Common myeloid progenitor, CD34-positive (primary cell): ENCODE measurements around the gene PRELID3B.

Source experiments
- CTCF ChIA-PET: fragments of 350-600 bp; sonication (Branson Sonifier 250); formaldehyde crosslinking; loops from one replicate; lab custom pipeline; 2021; ENCODE audit warnings: antibody characterized with exemption; lab: Charles Lee
- POLR2A ChIA-PET: fragments of 350-600 bp; sonication (Branson Sonifier 250); formaldehyde crosslinking; loops from one replicate; lab custom pipeline; 2021; ENCODE audit warnings: antibody characterized with exemption; lab: Charles Lee
- DNase-seq, 3 donors: peaks; one replicate each; pipeline versions ENCODE4 v3.0.0 to v3.0.0-alpha.2; 2013
- H3K27ac ChIP-seq, 2 experiments: 1 replicate in 1 of 2; 2 replicates in 1 of 2; pipeline ENCODE4 v1.7.0; 2013; ENCODE audit warnings: inconsistent platforms in 2 of 2, low read length in 2 of 2, mild to moderate bottlenecking in 2 of 2, low read depth in 1 of 2, moderate library complexity in 1 of 2; ENCODE audit not compliant: severe bottlenecking in 2 of 2, insufficient read depth in 1 of 2, poor library complexity in 1 of 2
- H3K27me3 ChIP-seq, 5 experiments: replicated peaks in 2 of 5; 1 replicate in 3 of 5; 2 replicates in 2 of 5; pipeline versions ENCODE4 v1.6.1 to v1.7.0; 2013; ENCODE audit warnings: low read length in 4 of 5, mild to moderate bottlenecking in 2 of 5, moderate library complexity in 2 of 5, inconsistent platforms in 1 of 5; ENCODE audit not compliant: insufficient read depth in 5 of 5, control insufficient read depth in 4 of 5
- H3K36me3 ChIP-seq, 4 experiments: 1 replicate in 2 of 4; 2 replicates in 2 of 4; pipeline versions ENCODE4 v1.6.1 to v1.7.0; 2013; ENCODE audit warnings: low read length in 3 of 4, control low read depth in 1 of 4, mild to moderate bottlenecking in 1 of 4; ENCODE audit not compliant: control insufficient read depth in 4 of 4, insufficient read depth in 4 of 4
- H3K4me1 ChIP-seq, 4 experiments: 1 replicate in 3 of 4; 2 replicates in 1 of 4; pipeline versions ENCODE4 v1.6.1 to v1.7.1; 2013; ENCODE audit warnings: low read length in 3 of 4, mild to moderate bottlenecking in 3 of 4, control low read depth in 1 of 4, inconsistent platforms in 1 of 4, moderate library complexity in 1 of 4; ENCODE audit not compliant: control insufficient read depth in 4 of 4, insufficient read depth in 4 of 4; ENCODE audit errors: control extremely low read depth in 1 of 4
- H3K4me3 ChIP-seq, 7 experiments: 1 replicate in 4 of 7; 2 replicates in 3 of 7; pipeline versions ENCODE4 v1.5.1 to v1.7.0; 2013; ENCODE audit warnings: mild to moderate bottlenecking in 7 of 7, low read length in 6 of 7, moderate library complexity in 6 of 7, inconsistent platforms in 2 of 7, low read depth in 2 of 7, control low read depth in 1 of 7; ENCODE audit not compliant: insufficient read depth in 4 of 7, control insufficient read depth in 1 of 7; ENCODE audit errors: extremely low read depth in 1 of 7
- H3K9me3 ChIP-seq, 5 experiments: 1 replicate in 4 of 5; 2 replicates in 1 of 5; pipeline versions ENCODE4 v1.6.1 to v1.7.1; 2013; ENCODE audit warnings: low read length in 4 of 5, mild to moderate bottlenecking in 2 of 5, inconsistent platforms in 1 of 5, low read depth in 1 of 5, moderate library complexity in 1 of 5; ENCODE audit not compliant: control insufficient read depth in 4 of 5, insufficient read depth in 2 of 5; ENCODE audit errors: control extremely low read depth in 1 of 5
- WGBS: methylation state at CpG from one replicate; pipeline ENCODE4 v1.1.5; 2013; ENCODE audit not compliant: insufficient coverage; 5-methylcytosine and 5-hydroxymethylcytosine counted together

PRELID3B gene

GRCh38 chr20:59007665-59008511 lies 34.7 kb downstream of the PRELID3B start:
- peak overlapping the region in 1 of 2 experiments; percentile 78 for H3K27ac ChIP-seq
- POLR2A ChIA-PET: interaction anchor here (1.8 kb wide), 1 partner anchor 24 kb away, joined by 8 read pairs; the partner anchor contains the start of gene ATP5F1E
- no peaks in the 10 kb centered on the region for H3K9me3 ChIP-seq
- CTCF ChIA-PET: interaction anchor here (0.8 to 1.6 kb wide), 5 partner anchors 10 to 24 kb away, joined by 3 to 7 read pairs (median 4); partner anchors contain the start of gene ATP5F1E
- H3K4me1 ChIP-seq: peaks cover 0 to 77% (median 53%) of the 10 kb centered on the region in 4 experiments
- DNase-seq: peak; percentile 72 to 94 (median 93)
- H3K36me3 ChIP-seq: peaks cover 0 to 5% (median 2%) of the 10 kb centered on the region in 4 experiments
- H3K4me3 ChIP-seq: peak overlapping the region; percentile 3 to 77 (median 63)
- H3K27me3 ChIP-seq: no peaks in the 10 kb centered on the region
- WGBS: 41% methylated on average over 20 of the region's 24 CpGs

GRCh38 chr20:59006864-59007664 lies 35.5 kb downstream of the PRELID3B start, which contains the start of gene CTSZ:
TSS of gene CTSZ (minus strand) at chr20:59007254. CDS start at chr20:59007128, 126 bp downstream.
- POLR2A ChIA-PET: interaction anchor here (1.8 to 2.8 kb wide), 2 partner anchors 25 kb away, joined by 8 to 9 read pairs; partner anchors contain the start of gene ATP5F1E
- Histone ChIP-seq H3K4me3 (peak within 1 kb of the TSS; percentile 21 to 77 (median 70)), H3K27me3 (no peaks in the 10 kb centered on the region), H3K27ac (peak within 1 kb of the TSS in 1 of 2 experiments; percentile 78), H3K4me1 (peaks cover 0 to 77% (median 53%) of the 10 kb centered on the region in 4 experiments), H3K9me3 (no peaks in the 10 kb centered on the region), H3K36me3 (peaks cover 0 to 9% (median 3%) of the 10 kb centered on the region in 4 experiments)
- CTCF ChIA-PET: interaction anchor here (1.0 kb wide), 1 partner anchor 12 kb away, joined by 3 read pairs; the partner anchor contains the start of gene TUBB1
- under 1% methylated on average over 69 of the region's 82 CpGs for WGBS
- DNase-seq: peak in 2 of 3 donors; percentile 42 to 63

- Histone ChIP-seq H3K27ac (peak overlapping the region in 1 of 2 experiments; percentile 78), H3K4me1 (peaks cover 0 to 70% (median 48%) of the 10 kb centered on the region in 4 experiments), H3K27me3 (no peaks in the 10 kb centered on the region), H3K36me3 (peaks cover 0 to 17% (median 9%) of the 10 kb centered on the region in 4 experiments), H3K9me3 (no peaks in the 10 kb centered on the region), H3K4me3 (peak overlapping the region in 6 of 7 experiments; percentile 48 to 77 (median 70))
- ChIA-PET CTCF (interaction anchor here (1.0 kb wide), 1 partner anchor 13 kb away, joined by 3 read pairs; the partner anchor contains the start of gene TUBB1), POLR2A (interaction anchor here (2.8 kb wide), 1 partner anchor 26 kb away, joined by 9 read pairs; the partner anchor contains the start of gene ATP5F1E)
- DNase-seq: no peak
- 56% methylated on average over 26 of the region's 29 CpGs for WGBS
Observed at GRCh38 chr20:59006167-59006863, 36.3 kb downstream of the PRELID3B start.

GRCh38 chr20:59005523-59006166 lies 36.9 kb downstream of the PRELID3B start:
- peaks cover 0 to 22% (median 11%) of the 10 kb centered on the region in 4 experiments for H3K36me3 ChIP-seq
- ChIA-PET POLR2A (interaction anchor here (0.8 to 2.8 kb wide), 2 partner anchors 11 to 26 kb away, joined by 3 to 9 read pairs; partner anchors contain the start of gene ATP5F1E), CTCF (interaction anchor here (1.0 kb wide), 1 partner anchor 14 kb away, joined by 3 read pairs; the partner anchor contains the start of gene TUBB1)
- DNase-seq: no peak
- peak overlapping the region in 1 of 2 experiments; percentile 78 for H3K27ac ChIP-seq
- H3K27me3 ChIP-seq: no peaks in the 10 kb centered on the region
- peaks cover 0 to 63% (median 43%) of the 10 kb centered on the region in 4 experiments for H3K4me1 ChIP-seq
- peak overlapping the region in 5 of 7 experiments; percentile 19 to 77 (median 70) for H3K4me3 ChIP-seq
- no peaks in the 10 kb centered on the region for H3K9me3 ChIP-seq
- 25% methylated on average over 1 of the region's 3 CpGs for WGBS

GRCh38 chr20:59004763-59005522 lies 37.6 kb downstream of the PRELID3B start:
- peak overlapping the region in 1 of 2 experiments; percentile 66 for H3K27ac ChIP-seq
- peaks cover 0 to 26% (median 12%) of the 10 kb centered on the region in 4 experiments for H3K36me3 ChIP-seq
- H3K9me3 ChIP-seq: no peaks in the 10 kb centered on the region
- CTCF ChIA-PET: no interaction called here
- DNase-seq: peak; percentile 36 to 85 (median 84)
- peak overlapping the region in 5 of 7 experiments; percentile 10 to 72 (median 48) for H3K4me3 ChIP-seq
- peaks cover 0 to 56% (median 41%) of the 10 kb centered on the region in 4 experiments for H3K4me1 ChIP-seq
- POLR2A ChIA-PET: interaction anchor here (0.8 to 2.8 kb wide), 2 partner anchors 12 to 27 kb away, joined by 3 to 9 read pairs; partner anchors contain the start of gene ATP5F1E
- 9% methylated on average over 10 of the region's 17 CpGs for WGBS
- no peaks in the 10 kb centered on the region for H3K27me3 ChIP-seq
